GM04503 (cell line): ENCODE results near the gene TMEM88.

Experiments used
- DNase-seq: peaks from one replicate; pipeline ENCODE4 v3.0.0-alpha.2; 2012; ENCODE audit warnings: low read depth

The TMEM88 gene

DNA sequence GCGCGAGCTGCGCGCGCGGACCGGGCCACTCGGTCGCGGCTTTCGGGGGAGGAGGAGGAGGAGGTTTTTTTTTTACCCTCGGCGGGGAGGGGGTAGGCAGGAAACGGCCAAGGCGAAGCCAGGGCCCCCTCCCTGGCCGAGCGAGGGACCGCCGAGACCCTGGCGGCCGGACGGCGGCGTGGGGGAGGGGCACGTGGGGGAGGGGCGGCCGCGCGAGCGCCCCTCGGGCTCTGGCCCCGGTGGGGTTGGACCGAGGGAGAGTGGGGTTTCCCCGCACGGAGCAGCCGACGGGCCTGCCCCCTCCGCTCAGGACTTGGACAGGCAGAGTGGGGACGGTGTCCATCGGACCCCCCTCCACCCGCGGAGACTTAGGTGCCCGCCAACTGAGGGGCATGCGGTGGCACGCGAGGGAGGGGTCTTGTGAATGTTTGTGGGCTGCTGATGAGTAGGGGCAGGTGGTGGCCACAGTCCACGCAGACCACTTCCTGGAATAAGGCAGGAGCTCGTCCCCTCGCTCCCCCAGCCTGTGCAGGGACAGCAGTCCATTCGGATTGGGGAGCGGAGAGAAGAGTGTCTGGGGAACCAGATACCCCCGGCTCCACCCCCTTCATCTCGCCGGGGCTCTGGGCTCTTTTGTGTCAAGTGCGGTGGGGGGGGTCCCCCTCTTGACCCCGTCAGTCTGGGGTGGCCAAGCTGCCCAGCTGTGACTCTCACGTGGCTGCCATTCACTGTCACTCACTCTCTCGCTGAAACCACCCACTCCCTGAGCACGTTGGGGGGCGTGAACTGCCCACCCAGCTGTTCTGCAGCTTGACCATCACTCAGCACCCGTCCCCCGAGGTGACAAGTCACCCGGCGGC, 30.7 kb downstream of the TMEM88 start:
- no peak for DNase-seq

DNA sequence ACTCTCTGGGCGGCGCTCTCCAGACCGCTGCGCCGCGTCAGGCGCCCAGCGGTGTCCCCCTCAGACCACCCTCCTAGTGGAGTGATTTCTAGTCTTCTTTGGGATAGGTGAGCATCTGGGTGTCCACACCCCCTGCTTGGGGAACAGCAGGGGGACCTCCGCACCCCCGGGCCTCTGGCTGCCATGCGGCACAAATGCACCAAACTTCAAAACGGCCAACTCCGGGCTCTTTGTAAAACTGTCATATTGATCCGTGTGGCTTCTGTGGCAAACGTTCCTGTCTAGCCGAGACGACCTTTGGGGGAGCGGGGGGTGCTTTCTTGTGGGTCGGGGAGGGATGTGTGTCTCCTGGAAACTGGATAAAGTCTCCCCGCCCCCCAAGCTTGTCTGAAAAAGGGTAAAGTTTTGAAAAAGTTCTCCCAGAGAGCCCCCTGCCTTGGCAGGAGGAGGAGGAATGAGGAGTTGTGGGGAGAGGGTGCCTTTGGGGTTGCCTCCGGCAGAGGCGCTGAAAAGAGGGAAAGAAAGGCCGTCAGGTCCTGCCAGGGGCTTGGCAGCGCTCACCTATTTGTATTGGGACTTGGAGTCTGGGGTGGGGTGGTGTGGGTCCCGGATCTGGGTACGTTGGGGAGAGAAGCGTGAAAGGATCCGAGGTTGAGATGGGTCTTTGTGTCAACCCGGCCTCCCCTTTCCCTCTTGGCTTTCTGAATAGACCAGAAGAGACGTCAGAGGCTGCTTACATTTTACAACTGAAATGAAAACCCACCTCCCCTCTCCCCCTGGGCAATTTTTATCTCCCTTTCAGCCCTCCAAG, 31.6 kb downstream of the TMEM88 start:
- DNase-seq = no peak

GRCh38 chr17:7887038-7887481, 32.2 kb downstream of the TMEM88 start:
- no peak for DNase-seq

GRCh38 chr17:7887482-7888183, 32.8 kb downstream of the TMEM88 start:
- peak; percentile 68 for DNase-seq

DNA sequence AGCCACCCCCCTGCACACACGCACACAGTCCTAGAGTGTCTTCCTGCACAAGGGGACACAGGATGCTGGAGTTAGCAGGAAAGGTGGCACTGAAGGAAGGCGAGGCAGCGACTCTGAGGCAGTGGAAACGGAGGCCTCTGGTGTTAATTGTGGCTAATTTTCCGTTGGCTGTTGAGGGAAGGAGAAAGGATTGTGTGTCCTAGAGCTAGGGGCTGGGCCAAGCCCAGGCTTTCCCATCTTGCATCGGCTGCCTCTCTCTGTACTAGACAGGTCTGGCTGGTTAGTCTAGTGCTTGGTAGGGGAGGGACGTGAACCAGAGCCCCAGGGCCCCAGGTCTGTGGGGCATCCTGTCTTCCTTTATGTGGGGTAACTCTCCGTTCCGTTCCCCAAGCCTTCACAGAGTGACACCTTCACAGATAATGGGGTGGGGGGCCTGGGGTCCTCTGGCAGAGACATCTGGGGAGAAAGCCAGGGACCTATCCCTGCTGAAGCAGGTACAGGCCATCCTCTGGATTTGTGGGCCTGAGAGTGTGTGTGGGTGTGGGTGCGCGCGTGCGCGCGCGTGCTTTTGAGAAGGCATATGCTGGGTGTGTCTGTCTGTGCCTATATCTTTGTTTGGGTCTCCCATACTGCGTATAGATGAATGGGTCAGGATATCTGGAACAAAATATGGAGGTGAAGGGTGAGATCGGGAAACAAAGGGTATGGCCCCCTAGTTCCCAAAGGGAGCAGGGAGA, 33.5 kb downstream of the TMEM88 start, which contains the start of gene CHD3:
Gene CHD3, plus strand, starts transcription at position 606 of the 737 bp plus-strand sequence. CDS start 212 bp downstream, outside the sequence.
- no peak for DNase-seq

DNA sequence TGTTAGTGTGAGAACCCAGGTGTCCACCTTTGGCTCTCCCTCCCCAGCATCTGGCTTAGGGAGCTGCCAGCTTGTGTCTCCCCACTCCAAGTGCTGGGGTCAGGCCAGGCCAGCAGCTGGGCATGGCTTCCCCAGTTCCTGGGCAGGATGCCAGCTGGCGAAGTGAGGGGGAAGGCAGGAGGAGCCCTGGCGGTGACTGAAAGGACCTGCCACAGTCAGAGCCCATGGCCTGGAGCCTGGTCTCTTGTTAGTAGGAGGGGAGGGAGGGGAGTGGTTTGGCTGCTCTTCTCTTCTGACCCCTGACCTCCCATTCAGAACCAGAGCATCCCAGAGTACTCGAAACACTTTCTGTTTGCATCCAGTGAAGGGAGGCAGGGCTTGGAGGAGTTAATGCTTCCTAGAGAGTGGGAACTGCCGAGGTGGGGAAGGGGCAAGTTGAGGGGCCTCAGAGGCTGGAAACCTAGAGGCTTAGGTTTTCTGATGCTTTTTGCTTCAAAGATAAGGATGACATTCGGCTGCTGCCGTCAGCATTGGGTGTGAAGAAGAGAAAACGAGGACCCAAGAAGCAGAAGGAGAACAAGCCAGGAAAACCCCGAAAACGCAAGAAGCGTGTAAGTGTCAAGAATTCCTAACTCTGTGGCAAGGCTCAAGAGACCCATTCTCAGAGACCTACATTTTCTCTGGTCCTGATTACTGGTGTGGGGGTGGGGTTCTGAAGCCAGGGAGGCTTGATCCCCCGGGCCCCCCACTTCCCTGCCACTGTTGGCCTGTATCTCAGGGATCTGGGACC, 34.5 kb downstream of the TMEM88 start:
- peak; percentile 65 for DNase-seq

- no peak for DNase-seq
Measured at GRCh38 chr17:7893187-7893880, 38.5 kb downstream of the TMEM88 start.

- no peak for DNase-seq
Measured at GRCh38 chr17:7894226-7894625, 39.4 kb downstream of the TMEM88 start.

- DNase-seq = no peak
Measured at GRCh38 chr17:7894866-7895265, 40.0 kb downstream of the TMEM88 start.

DNA sequence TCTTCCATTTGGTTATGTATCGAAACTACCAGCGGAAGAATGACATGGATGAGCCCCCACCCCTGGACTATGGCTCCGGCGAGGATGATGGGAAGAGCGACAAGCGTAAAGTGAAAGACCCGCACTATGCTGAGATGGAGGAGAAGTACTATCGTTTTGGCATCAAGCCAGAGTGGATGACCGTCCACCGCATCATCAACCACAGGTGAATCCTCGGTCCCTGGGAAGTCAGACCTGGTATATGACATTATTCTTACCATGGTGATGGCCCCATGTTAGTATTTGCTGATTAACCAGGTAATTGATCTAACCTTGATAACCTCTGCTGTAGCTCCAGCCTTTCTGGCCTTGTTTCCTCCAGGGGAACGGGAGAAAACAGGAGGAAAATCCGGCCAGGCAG, 42.2 kb downstream of the TMEM88 start:
- DNase-seq = no peak

DNA sequence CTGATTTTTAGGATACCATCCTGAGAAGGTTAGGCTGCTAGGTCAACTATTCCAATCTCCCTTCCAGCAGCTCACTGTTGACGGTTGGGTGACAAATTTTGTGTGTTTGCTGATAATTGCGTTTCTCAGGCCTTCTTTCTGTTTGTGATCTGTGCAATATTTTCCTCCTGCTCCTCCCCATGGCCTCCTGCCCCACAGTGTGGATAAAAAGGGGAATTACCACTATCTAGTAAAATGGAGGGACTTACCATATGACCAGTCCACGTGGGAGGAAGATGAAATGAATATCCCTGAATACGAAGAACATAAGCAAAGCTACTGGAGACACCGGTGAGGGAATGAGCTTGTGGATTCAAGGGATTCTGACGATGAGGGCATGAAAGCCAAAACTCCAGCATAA, 42.9 kb downstream of the TMEM88 start:
- no peak for DNase-seq

GRCh38 chr17:7903154-7904103, 48.6 kb downstream of the TMEM88 start:
- DNase-seq = no peak
